NCI-H1436 treated with DMSO at 0.1 percent for 48 hours (cell line): ENCODE data around the gene CHAC1.

Source experiments
- DNase-seq: peaks from one replicate; lab custom pipeline; 2025; lab: John Stamatoyannopoulos, UW

CHAC1 gene

DNA sequence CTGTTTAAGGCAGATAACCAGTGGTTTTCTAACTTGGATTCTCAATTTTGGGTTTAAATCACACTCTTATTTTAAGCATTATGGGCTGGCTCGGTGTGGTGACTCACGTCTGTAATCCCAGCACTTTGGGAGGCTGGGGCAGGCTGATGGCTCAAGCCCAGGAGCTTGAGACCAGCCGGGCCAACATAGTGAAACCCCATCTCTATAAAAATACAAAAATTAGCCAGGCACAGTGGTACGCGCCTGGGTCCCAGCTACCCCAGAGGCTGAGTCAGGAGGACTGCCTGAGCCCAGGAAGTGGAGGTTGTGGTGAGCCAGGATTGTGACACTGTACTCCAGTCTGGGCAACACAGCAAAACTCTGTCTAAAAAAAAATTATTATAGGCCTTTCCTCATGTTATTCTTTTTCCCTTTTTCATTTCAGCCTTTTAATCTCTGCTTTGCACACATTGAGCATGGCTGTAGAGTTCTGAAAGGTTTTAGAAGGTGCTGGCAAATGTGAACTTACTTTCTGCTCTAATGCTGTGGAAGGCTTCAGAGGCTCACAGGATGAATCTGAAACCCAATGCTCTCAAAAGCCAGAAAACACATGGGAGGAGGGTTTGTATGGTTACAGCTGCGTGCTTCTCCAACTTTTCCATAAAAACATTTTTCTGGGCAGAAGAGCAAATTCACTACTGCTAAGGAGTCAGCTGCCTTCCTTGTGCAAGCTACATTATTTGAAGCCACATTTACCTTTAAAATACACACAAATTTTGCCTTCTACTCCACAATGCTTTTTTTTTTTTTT lies 32.5 kb downstream of the CHAC1 start:
- DNase-seq, result no peak

- DNase-seq, result no peak
Observed at GRCh38 chr15:40986820-40987219, 33.5 kb downstream of the CHAC1 start.

DNA sequence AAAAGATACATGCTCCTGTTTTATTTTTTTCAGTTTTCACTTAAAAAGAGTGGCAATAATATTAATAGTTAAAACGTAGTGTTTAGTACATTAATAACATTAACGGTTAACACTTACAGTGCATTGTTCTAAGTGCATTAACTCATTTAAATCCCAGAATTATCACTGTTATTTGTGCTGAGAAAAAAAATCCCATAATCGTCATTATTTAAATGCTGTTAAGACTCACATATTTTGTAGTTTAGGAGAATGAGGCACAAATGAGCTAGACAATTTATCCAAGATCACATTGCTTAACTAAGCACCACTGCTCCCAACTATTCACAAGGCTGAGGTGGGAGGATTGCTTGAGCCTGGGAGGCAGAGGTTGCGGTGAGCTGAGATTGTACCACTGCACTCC lies 34.9 kb downstream of the CHAC1 start:
- DNase-seq, result no peak

- no peak for DNase-seq
Observed at GRCh38 chr15:40990080-40990479, 36.8 kb downstream of the CHAC1 start.

DNA sequence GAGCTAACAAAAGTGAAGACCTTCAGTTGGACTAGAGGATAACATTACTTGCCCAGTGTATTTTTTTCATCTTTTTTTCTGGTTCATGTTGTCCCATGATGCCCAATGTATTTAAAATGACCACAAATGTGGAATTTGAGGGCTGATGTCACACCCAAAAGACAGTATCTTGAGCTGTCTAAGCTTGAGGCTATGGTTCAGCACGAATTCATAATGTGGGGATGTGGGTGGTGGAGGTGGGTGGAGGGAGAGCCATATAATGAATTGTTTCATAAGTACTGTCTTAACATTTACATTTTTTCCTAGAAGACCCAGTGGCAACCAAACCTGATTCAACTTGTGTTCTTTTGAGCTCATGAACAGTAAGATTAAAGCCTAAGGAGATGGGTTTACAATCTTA lies 37.5 kb downstream of the CHAC1 start:
- DNase-seq, result no peak

GRCh38 chr15:40991355-40991754 lies 38.1 kb downstream of the CHAC1 start:
- no peak for DNase-seq

DNA sequence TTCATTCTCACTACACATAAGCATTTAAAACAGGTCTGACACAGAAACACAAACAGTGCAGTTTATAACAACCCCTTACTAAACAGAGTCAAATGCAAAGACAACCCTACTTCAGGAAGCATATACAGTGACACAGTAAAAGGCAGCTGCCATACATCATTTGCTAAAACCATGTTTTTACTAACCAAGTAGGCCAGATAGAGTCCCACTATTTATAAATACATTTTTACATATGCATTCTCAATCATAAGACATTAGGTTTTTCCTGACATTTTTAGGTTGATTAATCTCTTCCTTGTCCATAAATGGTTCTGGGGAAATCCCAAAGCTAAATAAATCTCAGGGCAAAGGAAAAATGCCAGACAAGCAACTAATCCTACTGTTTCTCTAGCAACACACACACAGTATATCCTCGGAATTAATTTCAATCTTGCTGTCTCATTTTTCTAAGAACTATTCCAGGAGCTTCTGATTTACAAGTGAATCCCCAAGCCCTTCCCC lies 39.0 kb downstream of the CHAC1 start:
- no peak for DNase-seq

- DNase-seq, result no peak
Observed at GRCh38 chr15:40992825-40993224, 39.6 kb downstream of the CHAC1 start.

DNA sequence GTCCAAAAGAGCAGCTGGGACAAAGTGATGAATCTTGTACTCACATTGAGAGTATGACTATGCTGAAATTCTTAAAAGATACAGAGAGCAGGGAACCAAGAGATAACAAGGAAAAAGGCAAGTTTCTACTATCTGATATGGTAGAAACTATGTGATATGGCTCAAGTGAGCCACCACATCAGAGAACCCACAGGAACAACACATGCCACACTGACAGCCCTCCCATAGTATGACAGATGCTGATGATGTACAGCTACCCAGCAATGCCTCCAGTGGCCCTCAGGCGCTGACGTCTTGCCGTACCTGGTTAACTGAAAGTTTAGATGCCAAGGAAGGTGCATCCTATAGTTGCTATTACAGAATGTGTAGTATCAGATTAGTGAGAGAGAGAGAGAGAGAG lies 42.4 kb downstream of the CHAC1 start:
- no peak for DNase-seq

GRCh38 chr15:40999190-40999589 lies 45.9 kb downstream of the CHAC1 start:
- DNase-seq, result no peak

DNA sequence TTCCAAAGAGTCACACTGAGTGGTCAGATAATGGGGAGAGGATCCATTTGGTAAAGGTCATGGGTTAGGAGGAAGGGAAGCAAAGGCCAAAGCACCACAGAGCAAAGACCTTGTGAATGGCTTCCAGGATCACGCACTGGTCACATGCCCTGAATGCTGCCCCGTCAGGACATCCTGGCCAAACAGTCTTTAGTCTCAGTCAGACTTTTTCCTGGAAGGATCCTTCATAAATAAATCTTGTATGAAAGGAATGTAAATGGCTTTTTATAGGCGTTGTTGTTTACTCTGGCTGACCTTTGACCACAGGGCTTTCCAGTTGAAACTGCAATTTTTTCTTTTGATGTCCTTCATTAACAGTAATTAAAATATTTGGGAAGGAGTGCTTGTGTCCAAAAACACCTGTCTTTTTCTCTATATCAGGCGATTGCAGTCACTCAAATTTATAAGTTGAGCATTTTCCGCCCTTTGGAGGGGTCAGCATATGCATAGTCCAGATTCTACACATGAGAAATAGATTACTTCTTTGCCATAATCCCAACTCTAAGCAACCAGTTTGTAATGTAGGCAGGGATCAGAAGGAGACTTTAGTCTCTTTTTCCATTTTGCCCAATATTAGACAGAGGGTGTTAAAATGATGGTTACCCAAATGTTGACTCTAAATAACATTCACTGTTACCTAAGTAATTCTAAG lies 48.4 kb downstream of the CHAC1 start:
- no peak for DNase-seq

GRCh38 chr15:41004490-41004889 lies 51.2 kb downstream of the CHAC1 start:
- DNase-seq, result peak; percentile 59
